H9 (cell line): ENCODE data around the gene SPOCD1. TPM values are rescaled to one million over a fixed set of nuclear protein-coding genes. Genes with fewer than 3 reads are reported as not detected.

ENCODE experiments used
- DNase-seq: peaks from one replicate; pipeline ENCODE4 v3.0.0-alpha.2; 2017
- H2AFZ ChIP-seq: one replicate; pipeline ENCODE4 v1.6.1; 2013; ENCODE audit warnings: mild to moderate bottlenecking, low read length, control low read depth, moderate library complexity
- H2AK5ac ChIP-seq: 2 replicates; pipeline ENCODE4 v1.6.1; 2013; ENCODE audit warnings: low read length, control low read depth, mixed read lengths; ENCODE audit not compliant: insufficient read length
- H2BK120ac ChIP-seq: one replicate; pipeline ENCODE4 v1.6.1; 2013; ENCODE audit warnings: low read depth, mild to moderate bottlenecking, low read length, control low read depth, inconsistent platforms; ENCODE audit not compliant: poor library complexity, severe bottlenecking
- H2BK12ac ChIP-seq: 2 replicates; pipeline ENCODE4 v1.6.1; 2013; ENCODE audit warnings: low read length, control low read depth, mixed read lengths, low read depth; ENCODE audit not compliant: insufficient read length
- H2BK15ac ChIP-seq: 2 replicates; pipeline ENCODE4 v1.6.1; 2013; ENCODE audit warnings: low read depth, low read length, control low read depth
- H2BK20ac ChIP-seq: one replicate; pipeline ENCODE4 v1.6.1; 2013; ENCODE audit warnings: low read depth, mild to moderate bottlenecking, low read length, control low read depth, inconsistent platforms; ENCODE audit not compliant: poor library complexity, severe bottlenecking
- H2BK5ac ChIP-seq: 2 replicates; pipeline ENCODE4 v1.6.1; 2013; ENCODE audit warnings: low read length, control low read depth, mixed read lengths; ENCODE audit not compliant: insufficient read length
- H3K14ac ChIP-seq: 2 replicates; pipeline ENCODE4 v1.6.1; 2013; ENCODE audit warnings: low read length, control low read depth; ENCODE audit not compliant: insufficient read depth
- H3K18ac ChIP-seq: 2 replicates; pipeline ENCODE4 v1.6.1; 2013; ENCODE audit warnings: low read depth, mild to moderate bottlenecking, mixed read lengths, low read length, control low read depth; ENCODE audit not compliant: insufficient read length
- H3K23ac ChIP-seq: 2 replicates; pipeline ENCODE4 v1.6.1; 2013; ENCODE audit warnings: low read length, control low read depth, mixed read lengths, low read depth; ENCODE audit not compliant: insufficient read length
- H3K23me2 ChIP-seq: 2 replicates; pipeline ENCODE4 v1.6.1; 2013; ENCODE audit warnings: low read depth, mild to moderate bottlenecking, mixed read lengths, low read length, control low read depth; ENCODE audit not compliant: insufficient read length, poor library complexity, severe bottlenecking
- H3K27ac ChIP-seq: 2 replicates; pipeline ENCODE4 v1.5.1; 2013; ENCODE audit warnings: low read length, control low read depth, mixed read lengths, low read depth; ENCODE audit not compliant: insufficient read length
- H3K27me3 ChIP-seq: 2 replicates; pipeline ENCODE4 v1.6.1; 2013; ENCODE audit warnings: low read length, control low read depth, inconsistent platforms; ENCODE audit not compliant: insufficient read depth
- H3K4ac ChIP-seq: 2 replicates; pipeline ENCODE4 v1.6.1; 2013; ENCODE audit warnings: low read depth, mild to moderate bottlenecking, control low read depth, inconsistent platforms, low read length, moderate library complexity
- H3K4me1 ChIP-seq: 2 replicates; pipeline ENCODE4 v1.6.1; 2013; ENCODE audit warnings: low read length, control low read depth, inconsistent platforms; ENCODE audit not compliant: insufficient read depth
- H3K4me2 ChIP-seq: 2 replicates; pipeline ENCODE4 v1.6.1; 2013; ENCODE audit warnings: low read length, control low read depth, mixed read lengths; ENCODE audit not compliant: insufficient read length, insufficient read depth
- H3K56ac ChIP-seq: 2 replicates; pipeline ENCODE4 v1.6.1; 2013; ENCODE audit warnings: low read depth, mild to moderate bottlenecking, mixed read lengths, low read length, control low read depth; ENCODE audit not compliant: insufficient read length
- H3K79me1 ChIP-seq: 2 replicates; pipeline ENCODE4 v1.6.1; 2013; ENCODE audit warnings: low read depth, mild to moderate bottlenecking, moderate library complexity, low read length, control low read depth, inconsistent platforms; ENCODE audit not compliant: insufficient read depth, poor library complexity, severe bottlenecking
- H3K79me2 ChIP-seq: 2 replicates; pipeline ENCODE4 v1.6.1; 2013; ENCODE audit warnings: low read length, control low read depth, inconsistent platforms; ENCODE audit not compliant: insufficient read depth
- H3K9ac ChIP-seq: 2 replicates; pipeline ENCODE4 v1.6.1; 2013; ENCODE audit warnings: low read length, control low read depth, mixed read lengths; ENCODE audit not compliant: insufficient read length; ENCODE audit errors: extremely low read depth
- H3K9me3 ChIP-seq: one replicate; pipeline ENCODE4 v1.6.1; 2013; ENCODE audit warnings: low read depth, low read length, inconsistent platforms; ENCODE audit not compliant: control insufficient read depth
- H3T11ph ChIP-seq: one replicate; pipeline ENCODE4 v1.6.1; 2013; ENCODE audit warnings: mild to moderate bottlenecking, low read length, control low read depth, inconsistent platforms
- H4K20me1 ChIP-seq: one replicate; pipeline ENCODE4 v1.6.1; 2013; ENCODE audit not compliant: control insufficient read depth, insufficient read length, insufficient read depth
- H4K5ac ChIP-seq: 2 replicates; pipeline ENCODE4 v1.6.1; 2013; ENCODE audit warnings: low read depth, mild to moderate bottlenecking, mixed read lengths, low read length, control low read depth; ENCODE audit not compliant: insufficient read length
- H4K8ac ChIP-seq: replicated peaks from 2 replicates; pipeline ENCODE4 v1.6.1; 2013; ENCODE audit warnings: low read length, control low read depth, mixed read lengths, low read depth; ENCODE audit not compliant: insufficient read length
- H4K91ac ChIP-seq: 2 replicates; pipeline ENCODE4 v1.6.1; 2013; ENCODE audit warnings: low read depth, mild to moderate bottlenecking, moderate library complexity, mixed read lengths, low read length, control low read depth; ENCODE audit not compliant: insufficient read length
- H3K27ac Mint-ChIP-seq, 3 experiments: 2 replicates in 2 of 3; 3 replicates in 1 of 3; pipeline ENCODE4 v1.8.0; 2020 to 2021; ENCODE audit warnings: mixed read lengths in 3 of 3, mild to moderate bottlenecking in 1 of 3, moderate library complexity in 1 of 3
- H3K27me3 Mint-ChIP-seq: 2 replicates; pipeline ENCODE4 v1.8.0; 2021; ENCODE audit warnings: low read depth, mild to moderate bottlenecking, moderate library complexity, mixed read lengths
- H3K36me3 Mint-ChIP-seq, 3 experiments: 2 replicates in 2 of 3; 3 replicates in 1 of 3; pipeline ENCODE4 v1.8.0; 2020 to 2021; ENCODE audit warnings: low read depth in 3 of 3, mixed read lengths in 3 of 3; ENCODE audit not compliant: insufficient read depth in 1 of 3
- H3K4me1 Mint-ChIP-seq, 2 experiments: 2 replicates each; pipeline ENCODE4 v1.8.0; 2020; ENCODE audit warnings: mixed read lengths in 2 of 2
- H3K4me3 Mint-ChIP-seq, 2 experiments: 2 replicates in 1 of 2; 3 replicates in 1 of 2; pipeline ENCODE4 v1.8.0; 2020 to 2021; ENCODE audit warnings: mild to moderate bottlenecking in 2 of 2, mixed read lengths in 2 of 2, moderate library complexity in 1 of 2
- H3K9me3 Mint-ChIP-seq, 2 experiments: 2 replicates in 1 of 2; 3 replicates in 1 of 2; pipeline ENCODE4 v1.8.0; 2020; ENCODE audit warnings: mild to moderate bottlenecking in 2 of 2, mixed read lengths in 2 of 2, moderate library complexity in 1 of 2
- CTCF ChIP-seq: fragments of 200-600 bp; sonication (generic); conservative IDR thresholded peaks from 3 replicates; pipeline ENCODE4 v1.8.0; 2021; ENCODE audit warnings: antibody characterized with exemption, mild to moderate bottlenecking
- WGBS: extraction: QIAGEN DNeasy Blood & Tissue Kit; methylation state at CpG from one replicate; pipeline ENCODE4 v1.1.7; 2013; ENCODE audit warnings: missing lambda C conversion rate, low lambda C conversion rate, mixed read lengths; ENCODE audit not compliant: insufficient read length; ENCODE audit errors: extremely low coverage; 5-methylcytosine and 5-hydroxymethylcytosine counted together
- microRNA-seq: library from miRNA; unstranded; fragments of <30 nt; microRNA quantifications from one replicate; pipeline ENCODE4, GENCODE V29; 2020; ENCODE audit warnings: borderline microRNAs expressed
- total RNA-seq: library from RNA; stranded (reverse); gene quantifications from 2 replicates; pipeline ENCODE4 v1.2.1, GENCODE V29; 2021

SPOCD1 gene
- total RNA-seq, 1 experiment from 2014 or later, result 1.5 TPM

DNA sequence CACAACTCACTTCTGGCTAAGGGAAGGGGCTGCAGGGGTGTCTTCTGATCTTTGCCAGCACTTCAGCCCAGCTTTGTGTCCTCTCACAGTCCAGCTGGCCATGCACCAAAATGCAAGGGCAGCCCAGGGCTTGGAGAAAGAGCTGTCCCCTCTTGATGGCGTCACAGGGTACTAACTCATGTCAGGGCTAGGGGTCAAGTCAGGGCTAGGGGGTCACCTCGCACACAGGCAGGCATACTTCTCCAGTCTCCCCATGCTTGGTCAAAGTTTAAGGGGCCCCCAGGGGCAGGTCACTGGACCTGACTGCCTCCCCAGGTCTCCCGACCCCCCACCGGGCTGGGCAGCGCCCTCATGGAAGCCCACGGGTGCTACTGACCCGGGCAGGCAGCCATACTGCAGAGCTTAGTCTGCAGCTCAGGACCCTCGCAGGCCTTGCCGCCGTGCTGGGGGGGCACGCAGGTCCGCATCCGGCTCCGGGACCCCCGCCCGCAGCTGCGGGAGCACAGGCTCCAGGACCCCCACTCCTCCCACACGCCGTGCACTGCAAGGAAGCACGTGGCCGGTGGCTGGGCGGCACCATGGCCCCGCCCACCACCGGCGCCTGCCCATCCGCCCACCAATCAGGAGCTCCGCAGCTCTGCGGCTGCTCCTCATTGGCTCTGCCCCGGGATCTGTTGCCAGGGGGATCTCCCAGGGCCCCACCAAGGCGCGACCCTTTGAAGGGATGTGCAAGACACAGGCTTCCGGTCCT is 73.2 kb downstream of the SPOCD1 start:
- Histone ChIP-seq H3K27me3 (no peaks in the 10 kb centered on the region), H3K4me2 (no peak overlapping the region), H4K8ac (no peak overlapping the region), H2BK15ac (no peak overlapping the region), H2AFZ (no peak overlapping the region), H3K4ac (no peak overlapping the region), H3K9ac (no peak overlapping the region), H3K14ac (no peak overlapping the region; the same call in 1 of the 2 replicates), H3K4me1 (no peaks in the 10 kb centered on the region), H4K91ac (no peak overlapping the region), H3K79me1 (no peaks in the 10 kb centered on the region), H3T11ph (no peak overlapping the region), H3K23me2 (no peaks in the 10 kb centered on the region), H3K9me3 (no peaks in the 10 kb centered on the region), H3K56ac (no peak overlapping the region), H2BK120ac (no peak overlapping the region), H2AK5ac (no peak overlapping the region), H4K20me1 (no peaks in the 10 kb centered on the region), H3K18ac (no peak overlapping the region), H2BK5ac (no peak overlapping the region), H3K27ac (no peak overlapping the region), H3K23ac (no peak overlapping the region), H2BK20ac (no peak overlapping the region), H4K5ac (no peak overlapping the region), H2BK12ac (no peak overlapping the region), H3K79me2 (no peaks in the 10 kb centered on the region)
- no CpG with 5 or more reads among the region's 32 CpGs for WGBS
- TF ChIP-seq CTCF, result no peak
- Mint-ChIP-seq H3K4me1 (peaks cover 32 to 40% of the 10 kb centered on the region in 2 experiments), H3K27me3 (no peaks in the 10 kb centered on the region), H3K9me3 (no peaks in the 10 kb centered on the region), H3K27ac (no peak overlapping the region), H3K4me3 (no peak overlapping the region), H3K36me3 (no peaks in the 10 kb centered on the region; a peak in 2 of 7 replicates)
- peak; percentile 53 for DNase-seq

Small RNA genes lying within 50 kb of the gene (microRNA-seq; reads per million reads assigned to microRNA genes)
- not detected for gene MIR4254

Other genes starting within 250 kb of the SPOCD1 start
- gene TINAGL1, start 239.5 kb downstream of the SPOCD1 start, total RNA-seq, result 2.5 TPM in 2 replicates
- not detected in 2 replicates for gene HCRTR1, start 198.3 kb downstream of the SPOCD1 start, total RNA-seq
- 40.3 and 43.3 TPM in 2 replicates for gene PEF1, start 171.1 kb downstream of the SPOCD1 start, total RNA-seq
- gene COL16A1, start 112.0 kb downstream of the SPOCD1 start, total RNA-seq, result 6.2 and 6.5 TPM in 2 replicates
- 10.7 and 10.9 TPM in 2 replicates for gene ADGRB2, start 51.7 kb downstream of the SPOCD1 start, total RNA-seq
- 191 and 192 TPM in 2 replicates for gene PTP4A2, start 122.3 kb upstream of the SPOCD1 start, total RNA-seq
- gene KHDRBS1, start 197.8 kb upstream of the SPOCD1 start, total RNA-seq, result 267 and 273 TPM in 2 replicates